GM12878 (cell line): ENCODE data around the gene RAB3IL1. TPM values are rescaled to one million over a fixed set of nuclear protein-coding genes. Genes with fewer than 3 reads are reported as not detected.

Source experiments
- ATAC-seq: fragments of 200-7000 bp; cut with Tn5 transposase; 3 replicates; pipeline ENCODE4 v1.9.1; 2020; ENCODE audit warnings: mild to moderate bottlenecking, moderate library complexity
- BruUV-seq: library from RNA; stranded (reverse); fragments of 400-500 nt; replicated peaks from 2 replicates; lab custom pipeline; 2021; lab: Mats Ljungman, UMichigan
- CTCF ChIA-PET: fragments of 300-600 bp; sonication (Branson Sonifier 250); formaldehyde crosslinking; extraction: SDS; loops from one replicate; lab custom pipeline; 2021; ENCODE audit warnings: inconsistent platforms; lab: Yijun Ruan, JAX
- POLR2A ChIA-PET: fragments of 350-600 bp; formaldehyde crosslinking; extraction: SDS; loops from one replicate; lab custom pipeline; 2021; ENCODE audit warnings: inconsistent platforms; lab: Charles Lee
- RAD21 ChIA-PET: fragments of 300-600 bp; sonication (Branson Sonifier 250); formaldehyde crosslinking; loops from one replicate; lab custom pipeline; 2023; ENCODE audit warnings: antibody characterized with exemption; ENCODE audit not compliant: unreplicated experiment; lab: Charles Lee
- SMC1A ChIA-PET: fragments of 300-600 bp; sonication (Branson Sonifier 250); formaldehyde crosslinking; loops from one replicate; lab custom pipeline; 2023; ENCODE audit not compliant: unreplicated experiment, uncharacterized antibody; lab: Charles Lee
- DNase-seq: peaks from one replicate; pipeline ENCODE4 v3.0.0-alpha.2; 2011; ENCODE audit warnings: low read depth, low spot score
- FAIRE-seq: peaks from 3 replicates; lab custom pipeline; 2011; peaks lifted over from hg19 to GRCh38; lab: Jason Lieb, UNC
- H2AFZ ChIP-seq: 2 replicates; pipeline ENCODE4 v1.6.0; 2011; ENCODE audit warnings: low read depth, low read length, control low read depth; ENCODE audit not compliant: control insufficient read depth
- H3K27ac ChIP-seq: 2 replicates; pipeline ENCODE4 v1.5.1; 2011; ENCODE audit warnings: control low read depth; ENCODE audit not compliant: control insufficient read depth, insufficient read depth
- H3K27me3 ChIP-seq, 2 experiments: replicated peaks in 1 of 2; 2 replicates each; pipeline versions ENCODE4 v1.6.0 to v1.6.1; 2011; ENCODE audit warnings: low read length in 1 of 2; ENCODE audit not compliant: control insufficient read depth in 2 of 2, insufficient read depth in 2 of 2
- H3K36me3 ChIP-seq, 2 experiments: 2 replicates each; pipeline ENCODE4 v1.5.1; 2011; ENCODE audit warnings: low read length in 1 of 2; ENCODE audit not compliant: control insufficient read depth in 2 of 2, insufficient read depth in 2 of 2
- H3K4me1 ChIP-seq: 2 replicates; pipeline ENCODE4 v1.6.1; 2011; ENCODE audit warnings: mild to moderate bottlenecking, low read length, moderate library complexity, mixed read lengths; ENCODE audit not compliant: control insufficient read depth, insufficient read depth
- H3K4me2 ChIP-seq: 2 replicates; pipeline ENCODE4 v1.6.0; 2011; ENCODE audit warnings: control low read depth; ENCODE audit not compliant: control insufficient read depth, insufficient read depth
- H3K4me3 ChIP-seq: fragments of 200-600 bp; sonication (generic); 2 replicates; pipeline ENCODE4 v1.5.1; 2016
- H3K79me2 ChIP-seq: 2 replicates; pipeline ENCODE4 v1.6.0; 2011; ENCODE audit warnings: low read length; ENCODE audit not compliant: control insufficient read depth, insufficient read depth
- H3K9ac ChIP-seq: 2 replicates; pipeline ENCODE4 v1.8.0; 2011; ENCODE audit warnings: low read length, control low read depth, mixed read lengths; ENCODE audit not compliant: control insufficient read depth, insufficient read depth
- H3K9me3 ChIP-seq: replicated peaks from 3 replicates; pipeline ENCODE4 v1.5.1; 2011; ENCODE audit warnings: mild to moderate bottlenecking, low read length; ENCODE audit not compliant: control insufficient read depth, insufficient read depth
- H4K20me1 ChIP-seq: 2 replicates; pipeline ENCODE4 v1.6.0; 2011; ENCODE audit not compliant: control insufficient read depth, insufficient read depth
- CHD4 ChIP-seq: fragments of 200-600 bp; sonication (generic); IDR thresholded peaks from 2 replicates; pipeline ENCODE4 v1.6.1; 2016; ENCODE audit warnings: mild to moderate bottlenecking
- GATAD2B ChIP-seq: fragments of 450-650 bp; conservative IDR thresholded peaks from 2 replicates; pipeline ENCODE4 v1.6.1; 2017; ENCODE audit warnings: low read depth, mild to moderate bottlenecking, moderate library complexity
- POLR2A ChIP-seq: IDR thresholded peaks from 2 replicates; pipeline ENCODE4 v1.6.1; 2011; ENCODE audit warnings: low read depth, mild to moderate bottlenecking, low read length
- USF2 ChIP-seq: IDR thresholded peaks from 2 replicates; pipeline ENCODE4 v1.6.1; 2011; ENCODE audit warnings: low read depth, low read length, improper control_type of control experiment, borderline replicate concordance
- WGBS: methylation state at CpG from one replicate; pipeline ENCODE4 v1.1.6; 2016; ENCODE audit warnings: low lambda C conversion rate; ENCODE audit not compliant: insufficient replicate concordance, insufficient coverage; ENCODE audit errors: missing lambda C conversion rate; 5-methylcytosine and 5-hydroxymethylcytosine counted together
- in situ Hi-C: fragments of 300-500 bp; cut with MboI; formaldehyde crosslinking; loops from 9 replicates; pipeline ENCODE4 v1.14.3; 2018; ENCODE audit warnings: mixed read lengths
- intact Hi-C: fragments of 100-400 bp; cut with micrococcal nuclease; formaldehyde crosslinking; loops from one replicate; pipeline ENCODE4 v1.14.2; 2022; ENCODE audit not compliant: unreplicated experiment
- polyA plus RNA-seq, 11 experiments: library from polyadenylated mRNA; depleted of rRNA in 4 of 11; unstranded in 6 of 11; stranded (reverse) in 5 of 11; fragments of >200 nt; fragmentation: Nextera tagmentation in 4 of 11; fragmentation: Illumina TruSeq in 1 of 11; extraction: Ambion mirVana in 4 of 11; extraction: Trizol in 1 of 11; gene quantifications; 1 replicate in 1 of 11; 2 replicates in 10 of 11; pipeline versions ENCODE4 v1.2.1 to v1.2.3, GENCODE V29; 2011 to 2016; ENCODE audit warnings: inconsistent platforms in 2 of 11, missing spikeins in 2 of 11, low read depth in 1 of 11
- total RNA-seq, 4 experiments: library from RNA; depleted of rRNA in 3 of 4; stranded (reverse); fragments of >200 nt in 3 of 4; fragmentation: Illumina TruSeq in 1 of 4; extraction: Trizol in 1 of 4; gene quantifications; 2 replicates each; pipeline versions ENCODE4 v1.2.1 to v1.2.3, GENCODE V29; 2013 to 2021

Gene RAB3IL1
- total and polyA plus RNA-seq, 10 of the 15 experiments (the other 5 are each of a cell fraction or from before 2014, with no cell fraction given) = 0.04 TPM; not detected in 9

GRCh38 chr11:61866231-61866957 lies 51.0 kb downstream of the RAB3IL1 start (continued):
- no peak for TF ChIP-seq CHD4

- no peak overlapping the region for H2AFZ ChIP-seq
- H3K4me2 ChIP-seq = no peak overlapping the region
- peaks cover 10 to 19% of the 10 kb centered on the region in 2 experiments for H3K36me3 ChIP-seq
- intact Hi-C loops (no loop called here), in situ Hi-C loops (no loop called here)
- DNase-seq (no peak), ATAC-seq (no peak), FAIRE-seq (no peak)
- no TSS peak for BruUV-seq
- H3K27ac ChIP-seq = no peak overlapping the region
- H4K20me1 ChIP-seq = no peaks in the 10 kb centered on the region
- ChIA-PET CTCF (no interaction called here), POLR2A (no interaction called here)
- no peak overlapping the region for H3K4me3 ChIP-seq
- no peaks in the 10 kb centered on the region for H3K9me3 ChIP-seq
- no peaks in the 10 kb centered on the region for H3K79me2 ChIP-seq
- TF ChIP-seq POLR2A (0 out of 2 replicates have a peak, but pooled peaks have one; percentile 9), GATAD2B (no peak), USF2 (no peak)
- TF ChIP-seq, all 136 proteins: peak for 1
- SMC1A ChIA-PET = interaction anchor here (0.7 kb wide), 1 partner anchor 41 kb away, joined by 3 read pairs; no protein-coding TSS in a partner anchor
- RAD21 ChIA-PET = no interaction called here
- H3K4me1 ChIP-seq = no peaks in the 10 kb centered on the region
- whole genome bisulfite sequencing = 81% methylated on average over 20 of the region's 20 CpGs
- H3K27me3 ChIP-seq = no peaks in the 10 kb centered on the region
- H3K9ac ChIP-seq = no peak overlapping the region
These were observed 52.3 kb downstream of the RAB3IL1 start for GRCh38 chr11:61864814-61865775.
